Testis (tissue), 2 donors: ENCODE data around the gene CCDC158.

ENCODE experiments used
- POLR2A ChIP-seq: fragments of 450-650 bp; IDR thresholded peaks from one replicate; pipeline ENCODE4 v1.6.1; 2017; ENCODE audit warnings: antibody characterized with exemption, mild to moderate bottlenecking, moderate library complexity
- TF ChIP-seq, protein P1 (sequence below), 3 experiments: fragments of 450-650 bp in 2 of 3; fragments of 200-600 bp in 1 of 3; sonication (generic) in 1 of 3; IDR thresholded peaks; one replicate each; pipeline ENCODE4 v1.5.1; 2016 to 2019; ENCODE audit warnings: antibody characterized with exemption in 3 of 3, mild to moderate bottlenecking in 2 of 3, moderate library complexity in 1 of 3

DNA sequence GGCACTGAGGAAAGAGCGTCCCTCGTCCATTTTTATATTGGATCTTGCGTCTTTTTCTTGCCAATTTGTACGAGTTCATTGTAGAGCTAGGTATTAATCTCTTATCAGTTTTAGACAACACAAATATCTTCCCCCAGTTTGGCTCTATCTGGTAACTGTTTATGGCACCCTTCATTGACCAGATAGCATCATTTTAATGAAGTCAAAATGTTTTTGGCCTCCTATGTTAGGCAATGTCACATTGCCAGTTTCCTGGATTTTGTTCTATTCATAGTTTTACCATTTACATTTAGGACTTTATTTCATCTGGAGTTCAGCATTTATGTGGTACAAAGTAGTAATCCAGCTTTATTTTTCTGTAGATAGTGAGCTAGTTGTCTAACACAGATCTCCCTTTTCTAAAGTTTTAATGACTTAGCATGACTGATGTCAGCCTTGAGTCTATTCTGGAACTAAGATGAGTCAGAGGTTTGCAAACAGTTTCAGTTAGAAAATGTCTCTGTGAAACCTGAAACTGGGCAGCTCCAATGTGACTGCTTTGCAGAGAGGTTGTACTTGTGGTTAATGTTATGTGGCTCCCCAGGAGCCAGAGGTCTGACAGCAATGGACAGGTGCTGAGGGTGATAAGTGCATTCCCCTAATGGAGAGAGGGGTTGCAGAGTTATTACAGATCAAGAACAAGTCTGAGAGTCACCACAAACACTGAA lies 119.7 kb downstream of the CCDC158 start:
- TF ChIP-seq, protein P1, sequence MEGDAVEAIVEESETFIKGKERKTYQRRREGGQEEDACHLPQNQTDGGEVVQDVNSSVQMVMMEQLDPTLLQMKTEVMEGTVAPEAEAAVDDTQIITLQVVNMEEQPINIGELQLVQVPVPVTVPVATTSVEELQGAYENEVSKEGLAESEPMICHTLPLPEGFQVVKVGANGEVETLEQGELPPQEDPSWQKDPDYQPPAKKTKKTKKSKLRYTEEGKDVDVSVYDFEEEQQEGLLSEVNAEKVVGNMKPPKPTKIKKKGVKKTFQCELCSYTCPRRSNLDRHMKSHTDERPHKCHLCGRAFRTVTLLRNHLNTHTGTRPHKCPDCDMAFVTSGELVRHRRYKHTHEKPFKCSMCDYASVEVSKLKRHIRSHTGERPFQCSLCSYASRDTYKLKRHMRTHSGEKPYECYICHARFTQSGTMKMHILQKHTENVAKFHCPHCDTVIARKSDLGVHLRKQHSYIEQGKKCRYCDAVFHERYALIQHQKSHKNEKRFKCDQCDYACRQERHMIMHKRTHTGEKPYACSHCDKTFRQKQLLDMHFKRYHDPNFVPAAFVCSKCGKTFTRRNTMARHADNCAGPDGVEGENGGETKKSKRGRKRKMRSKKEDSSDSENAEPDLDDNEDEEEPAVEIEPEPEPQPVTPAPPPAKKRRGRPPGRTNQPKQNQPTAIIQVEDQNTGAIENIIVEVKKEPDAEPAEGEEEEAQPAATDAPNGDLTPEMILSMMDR (IDR thresholded peaks at IDR 0.05), result no peak
- TF ChIP-seq POLR2A, result no peak
